Uterus (tissue), 2 donors: ENCODE results near the gene P2RY14.

Source experiments
- CTCF ChIP-seq, 4 experiments: fragments of 200-600 bp in 2 of 4; fragments of 450-650 bp in 2 of 4; sonication (generic) in 2 of 4; IDR thresholded peaks; one replicate each; pipeline ENCODE4 v1.5.1; 2016 to 2019; ENCODE audit warnings: antibody characterized with exemption in 4 of 4, mild to moderate bottlenecking in 2 of 4, moderate library complexity in 1 of 4
- POLR2A ChIP-seq, 2 donors: fragments of 450-650 bp; IDR thresholded peaks; one replicate each; pipeline ENCODE4 v1.6.1; 2016; ENCODE audit warnings: antibody characterized with exemption in 2 of 2, mild to moderate bottlenecking in 1 of 2, moderate library complexity in 1 of 2

GRCh38 chr3:151318991-151319390, 40.6 kb upstream of the P2RY14 start:
- TF ChIP-seq CTCF (IDR thresholded peaks at IDR 0.05): no peak
- no peak for TF ChIP-seq POLR2A (IDR thresholded peaks at IDR 0.05)
